ENCODE measurements around the gene DTL.

Gene DTL

DNA sequence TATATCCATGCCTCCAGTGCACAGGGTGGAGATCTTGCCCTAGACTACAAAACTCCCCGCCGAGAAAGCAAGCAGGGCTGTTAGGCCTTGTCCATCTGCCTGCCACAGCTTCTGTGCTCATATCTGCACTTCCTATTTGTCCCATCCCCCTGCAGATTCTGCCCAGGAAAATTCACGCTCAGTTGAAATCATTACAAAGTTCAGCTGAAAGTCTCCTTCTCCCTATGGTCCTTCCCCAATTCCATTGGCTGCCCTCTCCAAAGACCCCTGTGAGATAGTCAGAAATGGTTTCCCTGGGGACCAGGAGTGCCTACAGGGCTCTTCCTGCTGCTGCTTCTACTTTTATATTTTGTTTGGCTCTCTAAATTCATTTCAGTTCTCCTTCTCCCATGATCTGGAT lies 63.2 kb downstream of the DTL start:
- DNase-seq = no peak

DNA sequence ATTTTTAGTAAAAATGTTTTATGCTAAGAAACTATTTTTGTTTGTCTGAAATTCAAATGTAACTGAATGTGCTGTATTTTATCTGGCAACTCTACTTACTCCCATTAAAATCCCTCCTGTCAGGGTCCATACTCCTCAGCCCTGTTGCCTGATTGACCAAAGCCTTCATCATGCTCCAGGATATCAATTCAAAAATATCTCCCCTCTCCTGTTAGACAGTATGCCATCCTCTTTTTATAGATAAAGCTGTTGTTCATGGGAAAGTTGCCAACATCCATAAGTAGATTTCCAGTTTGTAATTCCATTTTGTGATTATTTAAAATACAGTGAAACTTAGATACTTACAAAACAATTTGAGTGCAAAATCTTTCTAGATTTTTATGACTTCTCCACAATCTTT lies 65.7 kb downstream of the DTL start:
- DNase-seq = no peak

DNA sequence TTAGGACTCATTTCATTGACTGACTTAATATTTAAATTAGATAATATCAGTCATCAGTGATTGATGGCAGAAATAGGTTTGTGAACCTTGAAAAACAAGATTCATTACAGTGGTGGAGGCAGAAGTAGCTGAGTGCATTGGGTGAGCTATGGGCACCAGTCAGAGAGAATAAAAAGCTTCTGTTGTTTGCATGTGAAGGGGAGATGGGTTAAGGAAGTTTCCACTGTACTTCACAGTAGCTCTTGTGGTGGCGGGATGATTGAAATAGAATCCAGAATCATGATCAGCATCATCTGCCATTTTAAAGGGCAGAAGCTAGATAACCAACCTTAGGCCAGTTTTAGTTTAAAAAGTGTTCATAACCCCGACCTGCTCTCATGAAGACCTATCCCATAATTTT lies 66.2 kb downstream of the DTL start:
- DNase-seq = no peak

DNA sequence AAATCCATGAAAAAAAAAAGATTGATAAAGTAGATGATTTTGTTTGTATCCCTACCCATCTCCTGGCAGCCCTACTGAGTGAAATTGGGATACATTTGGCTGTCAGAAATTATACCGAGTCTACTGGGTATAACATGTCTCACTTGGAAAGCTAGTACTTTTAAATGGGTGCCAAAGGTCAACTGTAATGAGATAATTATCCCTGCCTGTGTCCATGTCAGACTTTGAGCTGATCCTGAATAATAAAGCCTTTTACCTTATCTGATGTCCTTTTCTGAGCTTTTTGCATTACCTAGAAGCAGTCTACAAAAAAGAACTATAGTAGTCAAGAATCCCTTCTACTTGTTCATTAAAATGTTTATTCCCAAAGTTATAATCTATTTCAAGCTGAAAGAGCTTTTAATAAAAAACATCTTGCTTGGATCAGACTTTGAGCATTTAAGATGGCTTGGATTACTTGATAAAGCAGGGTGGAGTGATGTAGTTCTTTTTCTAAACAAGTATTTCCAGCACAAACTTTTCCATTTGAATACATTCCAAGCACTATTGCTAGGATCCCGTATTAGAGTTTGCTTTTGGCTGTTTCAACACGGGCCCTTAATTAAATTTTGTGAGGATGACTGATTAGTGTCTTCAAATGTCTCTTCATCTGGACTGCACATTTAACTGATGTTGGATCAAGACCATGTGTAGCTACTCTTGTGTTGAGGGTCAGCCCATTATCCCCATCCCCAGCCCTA lies 69.2 kb downstream of the DTL start:
- DNase-seq = no peak

DNA sequence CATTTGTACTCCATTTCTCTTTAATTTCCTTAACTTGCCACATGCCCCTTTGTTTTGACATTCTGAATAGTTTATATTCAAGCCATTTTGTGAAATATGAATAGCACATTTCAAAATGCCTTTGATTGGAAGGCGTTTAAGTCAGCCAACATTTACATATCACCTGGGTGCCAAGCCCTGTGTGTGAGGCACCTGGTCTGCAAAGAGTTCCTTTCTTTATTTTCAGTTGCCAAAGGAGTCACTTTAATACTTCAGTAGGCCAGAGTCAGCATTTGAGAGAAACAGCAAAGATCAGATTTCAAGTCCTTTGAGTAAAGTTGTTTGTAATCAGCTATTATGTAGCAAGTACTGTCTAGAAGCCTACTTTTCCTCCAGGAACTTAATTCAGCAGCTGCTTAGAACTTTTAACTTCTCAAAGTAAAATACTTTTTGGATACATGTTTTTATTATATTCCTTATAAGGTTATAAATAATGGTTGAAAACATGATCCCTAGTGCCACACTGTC lies 70.8 kb downstream of the DTL start:
- no peak for DNase-seq

DNA sequence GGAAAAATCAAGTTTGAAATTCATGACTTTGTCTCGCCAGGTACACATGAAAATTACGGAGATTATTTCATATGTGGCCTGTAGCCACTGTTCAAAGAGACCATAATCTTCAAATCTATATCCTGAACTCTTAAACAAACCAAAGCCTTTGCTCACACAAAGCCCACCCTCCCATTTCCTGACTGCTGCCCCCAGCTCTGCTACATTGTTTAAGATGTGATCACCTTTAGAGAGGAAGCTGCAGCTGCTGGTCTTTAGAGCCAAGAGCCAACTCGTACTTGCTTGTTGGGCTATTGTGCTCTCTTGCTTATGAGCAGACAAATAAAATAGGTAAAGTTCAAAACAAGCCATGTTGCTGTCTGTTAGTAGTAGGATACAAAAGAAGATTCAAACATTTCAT lies 71.9 kb downstream of the DTL start:
- no peak for DNase-seq

DNA sequence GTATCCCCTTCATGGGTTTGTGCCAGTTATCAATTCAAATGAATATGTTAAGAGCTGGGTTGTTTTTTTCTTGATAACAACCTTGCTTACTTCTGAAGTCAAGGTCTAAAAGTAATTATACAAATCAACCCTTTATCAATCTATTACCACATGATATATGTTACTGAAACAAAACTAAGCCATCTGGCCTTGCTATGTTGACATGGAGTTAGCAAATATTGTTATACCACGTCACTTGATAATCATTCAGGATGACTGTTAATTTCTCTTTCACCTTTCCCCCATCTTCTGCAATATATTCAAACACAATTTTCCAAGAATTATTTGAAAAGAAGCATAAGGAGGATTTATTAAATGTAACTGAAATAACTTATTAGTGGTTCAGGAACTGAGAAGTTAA lies 72.6 kb downstream of the DTL start:
- DNase-seq = no peak

DNA sequence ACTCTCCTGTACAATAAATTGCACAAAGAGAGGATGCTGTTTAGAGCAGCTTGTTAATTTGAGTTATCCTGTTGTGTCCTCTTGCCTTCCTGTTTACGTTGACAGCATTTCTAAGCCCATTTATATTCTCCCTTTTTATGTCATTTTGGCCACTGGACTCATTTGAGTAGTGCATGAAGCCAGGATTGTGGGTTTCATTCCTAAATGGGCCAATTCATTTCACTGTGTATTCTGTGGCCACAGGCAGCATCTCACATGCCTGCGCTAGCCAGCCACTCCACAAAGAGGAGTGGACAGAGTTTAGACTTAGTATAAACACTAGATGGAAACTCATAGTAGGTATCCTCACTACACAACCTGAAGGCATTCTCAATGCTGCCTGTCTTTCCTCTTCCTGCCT lies 73.4 kb downstream of the DTL start:
- no peak for DNase-seq

DNA sequence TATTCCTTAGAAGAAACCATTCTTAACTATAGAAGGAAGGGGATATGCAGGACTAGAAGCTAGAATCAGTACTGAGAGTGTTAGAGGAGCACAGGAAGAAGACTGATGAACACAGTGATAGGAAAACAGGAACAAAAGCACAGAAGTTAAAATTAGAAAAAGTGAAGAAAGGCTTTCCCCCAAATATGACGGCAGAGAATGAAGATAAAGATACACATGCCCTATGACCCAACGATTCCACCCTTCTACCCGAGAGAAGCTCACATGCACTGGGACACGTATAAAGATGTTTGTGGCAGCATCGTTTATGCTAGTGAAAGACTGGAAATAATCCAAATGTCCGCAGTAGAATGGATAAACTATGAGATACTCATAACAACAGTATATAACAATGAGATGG lies 74.2 kb downstream of the DTL start:
- no peak for DNase-seq

DNA sequence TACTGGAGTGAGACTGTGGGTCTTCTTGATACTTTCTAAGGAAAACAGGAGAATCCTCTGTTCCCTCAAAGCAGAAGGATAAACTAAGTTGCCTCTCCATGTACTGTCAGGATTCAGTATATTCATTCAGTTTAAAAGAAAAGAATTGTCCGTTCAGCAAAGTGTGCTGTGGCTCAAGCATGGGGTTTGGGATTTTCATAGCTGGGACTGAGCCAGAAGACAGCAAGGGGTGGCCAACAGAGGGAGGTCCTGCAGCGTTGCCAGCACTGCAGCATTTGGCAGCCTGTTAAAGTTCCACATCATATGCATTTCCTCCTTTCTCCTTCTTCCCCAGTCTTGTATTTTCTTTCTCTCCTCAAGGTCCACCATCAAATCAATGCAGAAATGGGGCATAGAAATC lies 75.1 kb downstream of the DTL start:
- DNase-seq = no peak

DNA sequence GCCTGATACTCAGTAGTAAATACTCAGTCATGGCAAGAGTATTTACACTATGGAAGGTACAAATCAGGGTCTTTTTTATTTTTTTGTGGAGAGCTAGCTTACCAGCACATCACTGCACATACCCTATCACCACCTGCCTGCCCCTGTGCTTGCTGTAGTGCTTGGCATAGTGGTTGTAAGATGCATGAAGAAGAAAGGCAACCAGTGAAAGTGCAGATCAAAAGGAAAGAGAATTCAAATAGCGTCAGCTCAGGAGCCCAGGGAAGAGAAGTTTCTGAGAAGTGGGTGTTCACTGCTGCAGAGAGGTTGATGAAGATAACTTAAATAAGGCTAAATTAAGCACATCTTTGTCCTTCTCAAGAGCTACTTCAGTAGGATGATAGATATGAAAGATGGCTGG lies 76.0 kb downstream of the DTL start:
- no peak for DNase-seq

DNA sequence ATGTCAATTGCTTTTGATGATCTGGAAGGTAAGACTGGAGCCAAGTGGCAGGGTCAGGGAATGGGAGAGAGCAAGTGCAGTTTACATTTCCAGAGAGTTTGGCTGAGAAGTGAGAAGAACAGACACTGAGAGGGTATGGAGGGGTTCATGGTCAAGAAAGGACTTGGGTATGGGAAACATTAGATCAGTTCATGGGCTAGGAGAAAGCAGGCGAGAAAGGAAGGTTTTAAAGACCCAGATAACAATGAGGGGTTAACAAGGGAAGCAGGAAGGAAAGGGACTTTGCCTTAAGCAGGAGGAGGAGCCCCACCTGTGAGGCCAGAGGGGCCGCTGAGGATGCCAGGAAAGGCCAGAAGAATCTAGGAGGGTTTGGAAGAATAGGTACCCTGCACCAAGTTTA lies 78.2 kb downstream of the DTL start:
- no peak for DNase-seq

DNA sequence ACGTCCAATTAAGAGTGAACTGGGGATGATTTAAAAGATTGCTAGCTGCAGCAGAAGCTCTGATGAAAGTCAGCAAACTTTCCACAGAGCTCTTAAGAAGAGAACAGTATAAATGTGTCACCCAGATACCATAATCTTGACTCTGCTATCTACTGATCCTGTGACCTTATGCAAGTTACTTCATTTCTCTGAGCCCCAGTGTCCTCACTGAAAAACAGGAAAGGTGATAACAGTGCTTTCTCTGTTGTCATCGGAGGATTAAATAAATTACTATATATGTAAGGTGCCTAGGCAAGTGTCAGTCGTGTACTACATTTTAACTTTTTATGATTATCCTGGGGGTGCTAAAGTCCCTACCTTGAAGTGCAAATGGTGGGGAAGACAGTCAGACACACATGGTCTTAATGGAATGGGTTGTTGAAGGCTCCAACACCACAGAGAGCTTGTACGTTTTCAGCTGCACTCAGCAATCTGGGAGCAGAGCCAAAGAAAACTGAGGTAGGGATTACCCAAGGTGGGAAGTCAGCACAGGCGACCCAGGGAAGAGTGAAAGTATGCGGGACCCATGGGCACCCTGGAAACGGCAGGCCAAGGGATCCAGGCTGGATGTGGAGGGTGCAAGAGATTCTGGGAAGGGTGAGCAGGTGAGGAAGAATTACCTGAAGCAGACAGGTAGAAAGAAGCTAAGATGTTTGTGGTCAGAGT lies 82.8 kb downstream of the DTL start:
- no peak for DNase-seq

DNA sequence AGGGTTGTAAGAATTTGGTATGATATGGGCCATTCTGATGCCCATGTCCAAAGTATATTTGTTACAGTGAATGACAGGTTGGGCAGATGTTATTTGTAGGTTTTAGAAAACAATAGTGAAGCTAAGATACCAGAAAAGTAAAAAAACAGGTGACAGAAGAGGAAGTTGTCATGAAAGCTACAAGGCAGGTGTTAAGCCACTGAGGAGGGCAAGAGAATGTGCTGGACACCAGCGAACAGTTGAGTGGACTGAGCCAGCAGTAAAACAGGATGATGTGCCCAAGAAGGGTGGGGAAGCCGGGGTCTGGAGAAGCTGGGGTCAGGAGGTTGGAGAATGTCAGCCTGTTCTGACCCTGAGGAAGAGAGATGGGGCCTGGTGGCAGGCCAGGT lies 83.3 kb downstream of the DTL start:
- DNase-seq = no peak

DNA sequence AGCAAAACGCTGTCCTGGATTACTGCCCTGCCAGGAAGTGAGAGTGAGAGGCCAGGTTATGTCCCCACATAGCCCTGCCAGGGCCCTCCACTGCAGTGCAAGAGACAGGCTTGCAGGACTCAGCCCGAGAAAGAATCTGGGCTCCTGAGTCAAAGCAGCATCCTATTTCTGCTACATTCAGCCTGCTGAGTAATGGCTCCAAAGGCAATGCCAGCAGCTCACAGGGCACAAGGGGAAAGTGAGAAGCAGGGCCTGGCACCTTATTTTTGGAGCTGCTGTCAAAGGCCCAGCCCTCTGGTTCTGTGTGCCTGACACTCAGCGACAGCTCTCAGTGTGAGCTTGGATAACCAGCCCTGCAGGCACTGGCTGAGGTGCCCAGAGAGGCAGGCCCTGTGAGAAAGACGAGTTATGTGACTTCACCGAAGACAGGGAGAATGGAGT lies 83.9 kb downstream of the DTL start:
- no peak for DNase-seq

DNA sequence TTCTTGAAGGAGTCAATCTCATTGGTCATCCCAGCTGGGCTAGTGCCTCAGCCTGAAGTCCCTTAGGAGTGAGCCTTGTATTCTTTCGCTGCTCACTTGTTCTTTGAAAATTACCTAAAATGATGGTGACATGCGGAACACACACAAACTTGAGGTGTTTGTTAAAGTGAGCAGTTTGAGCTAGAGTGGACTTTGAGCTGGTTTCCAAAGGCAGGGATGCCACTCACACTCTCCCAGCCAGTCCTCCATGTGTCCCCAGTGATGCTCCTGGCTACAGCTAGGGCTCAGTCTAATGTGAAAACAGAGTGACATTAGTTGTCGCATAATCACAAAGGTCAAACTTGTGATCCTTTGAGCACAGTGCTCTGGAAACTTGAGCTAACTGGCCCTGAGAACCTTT lies 84.3 kb downstream of the DTL start:
- DNase-seq = no peak

DNA sequence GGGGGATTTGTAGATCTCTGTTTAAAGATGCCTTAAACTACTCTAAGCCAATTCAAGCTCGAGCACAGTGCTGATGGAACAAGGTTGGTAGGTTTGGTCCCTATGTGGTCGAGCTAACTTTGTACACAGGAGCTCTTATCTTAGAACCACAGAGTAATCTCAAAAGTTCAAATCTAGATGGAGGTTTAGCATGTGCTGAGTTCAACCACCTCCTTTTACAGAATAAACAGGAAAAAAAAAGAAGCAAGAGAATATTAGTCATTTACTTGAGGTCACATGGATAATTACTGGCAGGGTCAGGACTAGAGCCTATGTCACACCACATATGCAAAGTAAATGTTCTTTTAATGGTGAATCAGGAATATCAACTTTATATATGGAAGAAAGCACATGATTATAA lies 86.2 kb downstream of the DTL start:
- DNase-seq = no peak

DNA sequence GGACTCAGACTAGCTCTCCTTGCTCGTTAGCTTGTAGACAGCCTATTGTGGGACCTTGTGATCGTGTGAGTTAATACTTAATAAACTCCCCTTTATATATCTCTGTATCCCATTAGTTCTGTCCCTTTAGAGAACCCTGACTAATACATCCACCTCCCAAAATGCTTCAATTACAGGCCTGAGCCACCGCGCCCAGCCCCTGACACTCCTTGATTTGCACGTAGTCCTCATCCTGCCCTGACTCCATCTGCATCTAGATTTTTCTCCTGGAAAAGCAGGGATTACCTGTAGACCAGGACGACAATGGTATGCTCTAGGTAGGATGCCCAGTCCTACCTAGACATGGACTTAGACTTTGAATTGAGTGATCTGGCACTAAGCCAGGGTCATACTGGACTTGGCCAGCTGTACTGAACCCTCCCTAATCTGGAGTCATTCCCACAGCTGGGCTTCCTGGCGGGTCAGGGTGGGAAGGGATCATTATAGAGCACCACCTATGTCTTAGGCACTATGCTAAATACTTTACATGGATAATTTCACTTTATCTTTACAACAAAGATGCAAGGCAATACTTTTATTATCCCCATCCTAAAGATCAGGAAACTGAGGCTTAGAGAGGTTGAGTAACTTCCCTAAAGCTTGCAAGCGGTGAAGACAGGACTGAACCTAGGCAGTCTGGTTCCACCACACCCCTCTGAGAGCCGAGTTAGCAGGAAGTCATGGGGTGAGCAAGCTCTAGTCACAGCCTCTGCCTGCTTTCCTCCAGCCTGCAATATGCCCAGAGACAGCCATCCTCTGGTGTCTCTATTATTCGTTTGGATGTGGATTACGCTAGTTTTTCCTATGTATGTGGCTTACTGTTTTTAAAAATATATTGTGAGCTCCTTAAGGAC lies 89.4 kb downstream of the DTL start:
- no peak for DNase-seq

DNA sequence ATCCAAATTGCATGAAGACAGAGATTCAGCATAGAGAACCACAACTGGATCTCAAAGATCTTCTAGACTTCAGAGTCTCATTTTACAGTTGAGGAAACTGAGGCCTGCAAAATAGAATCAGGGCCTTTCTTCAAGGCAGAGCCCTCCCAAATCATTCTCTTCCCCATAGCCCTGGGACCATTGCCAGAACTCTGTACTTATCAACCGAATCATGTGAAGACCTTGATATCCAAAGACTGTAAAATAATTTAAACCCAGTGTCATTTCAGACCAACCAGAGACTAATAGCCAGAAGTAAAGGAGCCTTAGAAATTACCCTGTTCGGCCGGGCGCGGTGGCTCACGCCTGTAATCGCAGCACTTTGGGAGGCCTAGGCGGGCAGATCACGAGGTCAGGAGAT lies 90.1 kb downstream of the DTL start:
- DNase-seq = no peak

DNA sequence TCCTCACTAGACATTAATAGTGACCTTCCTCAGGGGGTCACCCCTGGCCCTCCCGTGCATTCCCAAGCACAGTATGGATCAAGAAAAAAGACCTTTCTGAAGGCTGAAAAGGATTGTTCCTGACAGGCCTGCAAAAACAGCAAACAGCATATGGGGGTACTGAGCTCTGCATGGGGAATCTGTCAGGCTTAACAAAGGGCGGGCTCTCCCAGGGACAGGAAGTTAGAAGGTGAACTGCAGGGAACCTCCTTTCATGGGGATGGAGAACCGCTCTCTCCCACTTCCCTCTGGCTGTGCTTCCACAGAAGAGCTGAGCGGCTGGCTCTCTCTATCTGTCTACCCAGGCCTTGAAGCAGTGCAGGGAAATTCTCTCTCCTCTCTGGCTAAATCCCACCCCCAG lies 91.7 kb downstream of the DTL start:
- DNase-seq = no peak

DNA sequence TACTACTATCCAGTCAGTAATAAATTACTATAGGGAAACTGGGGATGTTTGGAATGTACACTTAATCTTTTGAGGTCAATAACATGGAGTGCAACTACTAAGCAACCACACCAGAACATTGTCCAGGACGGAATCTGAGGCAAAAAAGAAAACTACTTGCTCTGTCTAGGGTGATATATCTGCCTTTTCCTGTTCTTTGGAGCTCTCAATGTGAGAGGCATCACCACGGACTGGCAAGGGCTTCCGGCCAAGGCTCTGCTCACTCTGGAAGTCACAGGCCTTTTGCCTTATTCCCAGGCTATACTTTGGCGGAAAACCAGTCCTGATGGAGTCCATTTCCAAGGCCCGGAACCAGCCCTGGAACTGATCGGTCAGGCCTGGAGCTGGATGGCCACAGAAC lies 94.2 kb downstream of the DTL start:
- no peak for DNase-seq

DNA sequence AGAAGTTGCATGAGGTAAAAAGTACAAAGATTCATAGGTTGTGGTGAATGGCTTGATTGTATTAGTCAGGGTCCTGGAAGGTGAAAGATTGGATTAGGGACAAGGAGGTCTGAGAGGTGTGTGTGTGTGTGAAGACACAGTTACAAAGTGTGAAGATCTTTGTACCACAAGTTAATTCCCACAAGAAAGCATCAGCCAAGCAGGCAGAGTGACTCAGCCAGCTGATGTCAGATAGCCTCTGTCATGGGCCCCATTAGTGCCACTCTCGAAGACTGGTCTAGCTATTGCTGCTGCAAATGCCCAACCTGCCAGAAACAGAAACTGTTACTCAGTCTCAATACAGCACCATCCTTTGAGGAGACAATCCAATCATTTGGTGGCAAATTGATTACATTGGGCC lies 96.5 kb downstream of the DTL start:
- DNase-seq = no peak

DNA sequence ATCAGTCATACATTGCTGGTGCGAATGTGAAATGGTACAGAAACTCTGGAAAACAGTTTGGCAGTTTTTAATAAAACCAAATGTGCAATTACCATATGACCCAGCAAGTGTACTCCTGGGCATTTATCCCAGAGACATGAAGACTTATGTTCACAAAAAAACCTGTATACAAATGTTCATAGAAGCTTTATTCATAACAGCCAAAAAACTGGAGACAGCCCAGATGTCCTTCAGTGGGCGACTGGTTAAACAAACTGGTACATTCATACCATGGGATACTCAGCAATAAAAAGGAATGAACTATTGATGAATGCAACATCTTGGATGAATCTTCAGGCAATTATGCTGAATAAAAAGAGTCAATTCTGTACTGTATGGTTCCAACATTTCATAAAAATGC lies 97.8 kb downstream of the DTL start:
- DNase-seq = no peak

DNA sequence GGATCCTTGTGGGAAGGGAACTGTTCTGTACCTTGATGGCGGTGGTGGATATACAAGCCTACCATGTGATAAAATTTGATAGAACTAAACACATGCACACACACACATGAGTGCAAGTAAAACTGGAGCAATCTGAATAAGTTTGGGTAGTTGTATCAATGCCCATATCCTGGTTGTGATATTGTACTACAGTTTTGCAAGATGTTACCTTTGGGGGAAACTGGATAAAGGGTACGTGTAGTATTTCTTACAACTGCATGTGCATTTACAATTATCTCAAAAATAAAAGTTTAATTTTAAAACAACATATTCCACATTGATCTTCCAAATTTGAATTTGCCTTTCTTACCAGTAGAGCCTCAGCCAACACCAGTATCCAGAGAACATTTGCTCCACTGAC lies 99.6 kb downstream of the DTL start:
- DNase-seq = no peak
